GM12891 (cell line): ENCODE data around the gene TTL.

Source experiments
- PAX5 ChIP-seq: IDR thresholded peaks from 2 replicates; pipeline ENCODE4 v1.6.1; 2011; ENCODE audit warnings: low read length, moderate library complexity, mild to moderate bottlenecking; ENCODE audit not compliant: insufficient read depth, severe bottlenecking
- POLR2A ChIP-seq: IDR thresholded peaks from 2 replicates; pipeline ENCODE4 v1.6.1; 2011; ENCODE audit warnings: low read depth, low read length, control low read depth
- POLR2AphosphoS5 ChIP-seq: IDR thresholded peaks from 2 replicates; pipeline ENCODE4 v1.6.1; 2011; ENCODE audit warnings: low read depth, low read length, control low read depth
- TAF1 ChIP-seq: IDR thresholded peaks from 2 replicates; pipeline ENCODE4 v1.6.1; 2011; ENCODE audit warnings: low read depth, low read length, control low read depth

DNA sequence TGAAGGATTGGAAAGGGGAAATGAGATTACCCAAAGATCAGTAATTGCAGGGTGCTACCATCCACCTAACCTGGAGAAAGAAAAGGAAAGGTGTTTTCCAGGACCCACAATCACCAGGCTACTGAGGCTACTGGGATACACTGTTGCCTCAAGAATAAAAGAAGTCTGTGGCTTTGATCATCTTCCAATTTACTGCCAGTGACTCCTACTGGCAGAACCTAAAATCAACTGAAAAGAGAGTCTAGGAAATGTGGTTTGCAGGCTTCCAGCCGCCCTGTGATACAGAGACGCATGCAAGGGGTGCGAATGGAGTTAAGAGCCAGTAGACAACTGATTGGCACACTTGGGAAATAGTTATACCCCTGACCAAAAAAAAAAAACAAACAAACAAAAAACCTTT, 16.6 kb upstream of the TTL start:
- no peak for TF ChIP-seq POLR2A
- TF ChIP-seq POLR2AphosphoS5 = no peak
- TF ChIP-seq PAX5 = no peak
- no peak for TF ChIP-seq TAF1
